ENCODE data around the gene RAB1B. TPM values are rescaled to one million over a fixed set of nuclear protein-coding genes. Genes with fewer than 3 reads are reported as not detected.

The RAB1B gene
- total and polyA plus RNA-seq, 5 donors = 114 to 170 (median 127) TPM

- no peaks in the 10 kb centered on the region for H3K9me3 ChIP-seq (ENCODE audit: control insufficient read depth, low read length)
- H3K27ac ChIP-seq (ENCODE audit: low read length) = peak overlapping the region; percentile 94
- H3K27me3 ChIP-seq (ENCODE audit: control insufficient read depth, insufficient read depth) = no peaks in the 10 kb centered on the region
- ATAC-seq = peak; percentile 83 to 88
- H3K4me1 ChIP-seq (ENCODE audit: control insufficient read depth, insufficient read depth, low read length) = no peaks in the 10 kb centered on the region
- intact Hi-C loops (cut with DNase I) = loop anchor here in 3 of 4 donors (2.0 to 10.0 kb wide), 3 partner anchors 17 to 75 kb away; no protein-coding TSS in a partner anchor
- peak; percentile 93 to 97 (median 96) for DNase-seq
- peak overlapping the region; percentile 59 for H3K4me3 ChIP-seq (ENCODE audit: low read length)
- WGBS = under 1% methylated on average over 44 of the region's 44 CpGs
Observed at GRCh38 chr11:66311965-66312548, 43.6 kb downstream of the RAB1B start.

- Histone ChIP-seq H3K9me3 (ENCODE audit: control insufficient read depth, low read length) (no peaks in the 10 kb centered on the region), H3K27me3 (ENCODE audit: control insufficient read depth, insufficient read depth) (no peaks in the 10 kb centered on the region), H3K4me3 (ENCODE audit: low read length) (peak overlapping the region; percentile 59), H3K27ac (ENCODE audit: low read length) (peak overlapping the region; percentile 95), H3K4me1 (ENCODE audit: control insufficient read depth, insufficient read depth, low read length) (peaks cover 2% of the 10 kb centered on the region)
- ATAC-seq (peak; percentile 92 to 93), DNase-seq (peak; percentile 99 to 100 (median 100))
- intact Hi-C loops (cut with DNase I) = loop anchor here in 3 of 4 donors (2.0 to 10.0 kb wide), 3 partner anchors 16 to 75 kb away; no protein-coding TSS in a partner anchor
- WGBS = 1% methylated on average over 52 of the region's 52 CpGs
Observed at GRCh38 chr11:66312549-66313320, 44.3 kb downstream of the RAB1B start.

DNA sequence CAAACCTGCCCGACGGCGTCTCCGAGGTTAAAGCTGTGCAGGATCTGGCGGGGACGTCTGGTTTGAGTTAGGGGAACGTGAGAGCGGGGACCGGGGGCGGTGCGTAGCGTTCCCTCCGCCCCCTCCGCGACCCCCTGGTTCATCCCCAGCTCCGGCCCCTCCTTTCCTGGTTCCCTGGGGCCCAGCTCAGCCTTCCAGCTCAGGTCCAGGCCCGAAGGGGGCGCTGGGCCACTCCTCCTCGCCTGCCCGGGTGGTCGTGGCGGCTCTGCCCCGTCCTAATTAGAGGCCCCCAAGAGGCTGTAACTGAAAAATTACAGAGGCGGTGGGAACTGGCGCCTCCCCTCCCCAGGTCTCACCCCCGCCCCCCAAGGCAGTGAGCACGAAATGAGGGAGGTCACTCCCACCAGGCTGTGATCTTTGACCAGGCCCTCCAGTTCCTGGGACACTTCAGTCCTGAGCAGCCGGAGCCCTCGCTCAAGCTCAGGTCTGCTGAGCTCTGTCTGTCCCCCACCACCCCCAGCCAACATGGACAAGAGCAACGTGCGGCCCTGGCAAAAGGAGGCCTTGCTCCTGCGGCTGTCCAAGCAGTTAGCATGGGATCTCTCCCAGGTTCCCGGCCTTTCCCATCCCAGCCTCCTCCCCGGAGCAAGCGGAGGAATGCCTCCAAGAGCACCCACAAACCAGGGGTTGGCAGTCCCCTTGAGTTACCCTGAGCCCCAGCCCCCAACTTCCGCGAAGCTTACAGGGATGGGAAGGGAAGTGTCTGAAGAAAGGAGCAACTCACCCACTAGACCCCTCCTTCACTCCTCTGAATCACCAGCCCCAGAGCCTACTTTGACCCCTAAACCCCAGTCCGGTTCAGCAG lies 45.1 kb downstream of the RAB1B start:
- peak overlapping the region; percentile 95 for H3K27ac ChIP-seq (ENCODE audit: low read length)
- H3K9me3 ChIP-seq (ENCODE audit: control insufficient read depth, low read length) = no peaks in the 10 kb centered on the region
- H3K4me1 ChIP-seq (ENCODE audit: control insufficient read depth, insufficient read depth, low read length) = peaks cover 5% of the 10 kb centered on the region
- 32% methylated on average over 38 of the region's 38 CpGs for WGBS
- H3K27me3 ChIP-seq (ENCODE audit: control insufficient read depth, insufficient read depth) = no peaks in the 10 kb centered on the region
- peak in 2 of 3 donors; percentile 58 to 82 for DNase-seq
- peak overlapping the region; percentile 48 for H3K4me3 ChIP-seq (ENCODE audit: low read length)
- intact Hi-C loops (cut with DNase I) = loop anchor here in 3 of 4 donors (2.0 to 10.0 kb wide), 3 partner anchors 15 to 74 kb away; no protein-coding TSS in a partner anchor
- ATAC-seq = no peak

GRCh38 chr11:66314186-66314501 lies 45.7 kb downstream of the RAB1B start:
- peak overlapping the region; percentile 13 for H3K27ac ChIP-seq (ENCODE audit: low read length)
- peaks cover 5% of the 10 kb centered on the region for H3K4me1 ChIP-seq (ENCODE audit: control insufficient read depth, insufficient read depth, low read length)
- no peaks in the 10 kb centered on the region for H3K27me3 ChIP-seq (ENCODE audit: control insufficient read depth, insufficient read depth)
- 74% methylated on average over 1 of the region's 1 CpG for WGBS
- ATAC-seq (no peak), DNase-seq (no peak)
- no peaks in the 10 kb centered on the region for H3K9me3 ChIP-seq (ENCODE audit: control insufficient read depth, low read length)
- H3K4me3 ChIP-seq (ENCODE audit: low read length) = peak overlapping the region; percentile 1
- intact Hi-C loops (cut with DNase I) = loop anchor here in 3 of 4 donors (5.0 to 10.0 kb wide), 2 partner anchors 71 to 73 kb away; no protein-coding TSS in a partner anchor

- peak overlapping the region; percentile 1 for H3K4me3 ChIP-seq (ENCODE audit: low read length)
- H3K27me3 ChIP-seq (ENCODE audit: control insufficient read depth, insufficient read depth) = no peaks in the 10 kb centered on the region
- H3K9me3 ChIP-seq (ENCODE audit: control insufficient read depth, low read length) = no peaks in the 10 kb centered on the region
- intact Hi-C loops (cut with DNase I) = loop anchor here in 3 of 4 donors (5.0 to 10.0 kb wide), 2 partner anchors 70 to 72 kb away; no protein-coding TSS in a partner anchor
- WGBS = 79% methylated on average over 17 of the region's 17 CpGs
- H3K27ac ChIP-seq (ENCODE audit: low read length) = no peak overlapping the region
- ATAC-seq (no peak), DNase-seq (peak in 2 of 3 donors; percentile 61 to 64)
- H3K4me1 ChIP-seq (ENCODE audit: control insufficient read depth, insufficient read depth, low read length) = peaks cover 5% of the 10 kb centered on the region
Observed at GRCh38 chr11:66314561-66315497, 46.4 kb downstream of the RAB1B start.

DNA sequence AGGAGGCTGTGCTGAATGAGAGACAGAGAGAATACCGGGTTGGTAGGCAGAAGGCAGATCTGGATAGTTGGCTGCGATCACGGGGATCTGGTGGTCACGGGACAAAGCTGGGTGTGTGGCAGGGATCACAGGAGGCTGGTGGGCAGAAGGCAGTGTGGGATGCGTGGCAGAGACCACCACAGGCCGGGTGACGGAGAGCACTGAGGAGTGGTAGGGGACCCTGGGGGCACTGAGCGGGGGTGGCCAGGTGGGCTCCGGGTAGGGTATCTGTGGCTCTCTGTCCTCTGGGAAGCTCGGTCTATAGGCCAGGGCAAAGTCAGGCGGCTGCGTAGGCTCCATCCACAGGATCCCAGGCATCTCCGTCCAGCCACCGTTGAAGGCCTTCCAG lies 47.1 kb downstream of the RAB1B start:
- ATAC-seq (no peak), DNase-seq (peak in 2 of 3 donors; percentile 50 to 51)
- no peaks in the 10 kb centered on the region for H3K27me3 ChIP-seq (ENCODE audit: control insufficient read depth, insufficient read depth)

GRCh38 chr11:66315921-66316811 lies 47.7 kb downstream of the RAB1B start:
- DNase-seq = peak in 2 of 3 donors; percentile 65 to 70
- peak overlapping the region; percentile 37 for H3K27ac ChIP-seq (ENCODE audit: low read length)
- ATAC-seq = no peak
- intact Hi-C loops (cut with DNase I) = loop anchor here in 2 of 4 donors (2.0 to 10.0 kb wide), 2 partner anchors 55 to 69 kb away; partner anchors contain the start of gene SLC29A2 (in 1 of the 2)
- H3K4me1 ChIP-seq (ENCODE audit: control insufficient read depth, insufficient read depth, low read length) = peaks cover 5% of the 10 kb centered on the region
- H3K4me3 ChIP-seq (ENCODE audit: low read length) = peak overlapping the region; percentile 47
- no peaks in the 10 kb centered on the region for H3K27me3 ChIP-seq (ENCODE audit: control insufficient read depth, insufficient read depth)
- WGBS = 60% methylated on average over 52 of the region's 52 CpGs
- no peaks in the 10 kb centered on the region for H3K9me3 ChIP-seq (ENCODE audit: control insufficient read depth, low read length)

More for the DNA sequence above, 47.1 kb downstream of the RAB1B start:
- no peaks in the 10 kb centered on the region for H3K9me3 ChIP-seq (ENCODE audit: control insufficient read depth, low read length)
- no peak overlapping the region for H3K27ac ChIP-seq (ENCODE audit: low read length)
- H3K4me1 ChIP-seq (ENCODE audit: control insufficient read depth, insufficient read depth, low read length) = peaks cover 5% of the 10 kb centered on the region
- H3K4me3 ChIP-seq (ENCODE audit: low read length) = peak overlapping the region; percentile 47
- 82% methylated on average over 14 of the region's 14 CpGs for WGBS
- intact Hi-C loops (cut with DNase I) = loop anchor here in 1 of 4 donors (10.0 kb wide), 1 partner anchor 69 kb away; no protein-coding TSS in a partner anchor

- Histone ChIP-seq H3K4me3 (ENCODE audit: low read length) (peak within 1 kb of the TSS; percentile 47), H3K9me3 (ENCODE audit: control insufficient read depth, low read length) (no peaks in the 10 kb centered on the region), H3K27ac (ENCODE audit: low read length) (peak within 1 kb of the TSS; percentile 82), H3K27me3 (ENCODE audit: control insufficient read depth, insufficient read depth) (no peaks in the 10 kb centered on the region), H3K4me1 (ENCODE audit: control insufficient read depth, insufficient read depth, low read length) (peaks cover 5% of the 10 kb centered on the region)
- WGBS = 6% methylated on average over 29 of the region's 29 CpGs
- DNase-seq (peak; percentile 86 to 96 (median 96)), ATAC-seq (peak; percentile 59 to 70)
- intact Hi-C loops (cut with DNase I) = loop anchor here in 2 of 4 donors (2.0 to 10.0 kb wide), 2 partner anchors 54 to 68 kb away; partner anchors contain the start of gene SLC29A2 (in 1 of the 2)
Observed at GRCh38 chr11:66316849-66317251, 48.4 kb downstream of the RAB1B start, which contains the start of gene CD248. Gene CD248 (minus strand): TSS chr11:66317044. CDS start chr11:66317027, 17 bp downstream.

DNA sequence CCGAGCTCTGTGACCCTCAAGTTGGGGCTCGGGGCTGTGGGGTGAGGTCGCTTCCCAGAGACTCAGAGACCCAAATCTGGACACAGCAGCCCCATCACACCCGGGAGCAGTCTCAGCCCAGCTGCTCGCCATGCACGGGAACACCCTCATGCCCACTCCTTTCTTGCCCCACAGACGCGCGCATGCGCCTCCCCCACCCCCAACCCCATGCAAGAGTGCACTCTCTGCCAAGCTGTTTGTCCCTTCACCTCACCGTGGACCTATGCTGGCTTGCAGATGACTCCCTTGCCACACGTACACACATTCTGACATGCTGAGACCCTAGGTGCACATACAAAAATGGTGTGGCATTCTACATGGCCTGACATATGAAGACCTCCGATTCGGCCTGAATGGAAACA lies 48.9 kb downstream of the RAB1B start:
- 4% methylated on average over 14 of the region's 14 CpGs for WGBS

More for the DNA sequence above, 48.9 kb downstream of the RAB1B start:
- Histone ChIP-seq H3K27ac (ENCODE audit: low read length) (peak overlapping the region; percentile 82), H3K27me3 (ENCODE audit: control insufficient read depth, insufficient read depth) (no peaks in the 10 kb centered on the region), H3K4me1 (ENCODE audit: control insufficient read depth, insufficient read depth, low read length) (peaks cover 5% of the 10 kb centered on the region), H3K4me3 (ENCODE audit: low read length) (peak overlapping the region; percentile 47), H3K9me3 (ENCODE audit: control insufficient read depth, low read length) (no peaks in the 10 kb centered on the region)
- ATAC-seq (peak; percentile 6 to 12), DNase-seq (peak; percentile 51 to 87 (median 86))
- intact Hi-C loops (cut with DNase I) = loop anchor here in 2 of 4 donors (2.0 to 10.0 kb wide), 2 partner anchors 53 to 67 kb away; partner anchors contain the start of gene SLC29A2 (in 1 of the 2)

All from right cardiac atrium (tissue), 5 donors.